ENCODE data around the gene ABHD16B.

ABHD16B gene

DNA sequence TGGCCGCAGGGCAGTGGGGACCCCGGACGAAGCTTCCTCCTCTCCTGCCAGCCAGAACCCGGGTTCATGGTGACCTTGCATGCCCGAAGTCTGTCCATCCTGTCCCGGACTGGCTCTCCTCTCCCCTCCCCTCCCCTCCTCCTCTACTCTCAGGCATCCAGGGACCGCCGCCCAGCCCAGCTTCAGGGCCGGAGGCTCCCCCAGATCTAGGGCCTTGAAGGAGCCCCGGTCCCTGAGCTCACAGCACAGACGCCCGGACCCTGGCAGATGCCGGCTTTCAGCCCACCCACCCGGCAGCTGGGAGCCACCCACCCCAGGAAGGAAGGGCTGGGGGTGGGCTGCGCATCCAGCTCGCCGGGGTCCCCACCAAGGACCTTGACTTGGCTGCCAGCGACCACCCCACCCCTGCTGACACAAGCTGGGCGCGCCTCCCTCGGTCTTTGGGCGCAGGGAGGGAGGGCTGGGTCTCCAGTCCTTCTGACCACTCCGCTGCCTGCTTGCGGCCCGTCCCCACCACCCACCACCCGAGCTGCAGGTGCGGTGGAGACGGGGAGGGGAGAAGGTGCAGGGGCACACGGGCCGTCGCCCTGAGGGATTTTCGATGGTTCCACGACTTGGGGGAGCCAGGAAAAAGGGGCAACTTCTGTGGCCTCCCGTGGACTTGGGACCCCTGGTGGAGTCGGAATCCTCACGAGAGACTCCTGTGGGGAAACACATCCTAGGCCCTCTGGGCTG, 5.8 kb upstream of the ABHD16B start:
- TF ChIP-seq ZFP30 (CRISPR knock-in tag; IDR thresholded peaks at IDR 0.05) (no peak), ZNF8 (CRISPR knock-in tag; IDR thresholded peaks at IDR 0.05) (no peak), BACH2 (CRISPR knock-in tag; IDR thresholded peaks at IDR 0.05; ENCODE audit: borderline replicate concordance) (no peak), TCF4 (CRISPR knock-in tag; IDR thresholded peaks at IDR 0.05; ENCODE audit: borderline replicate concordance) (no peak), RARB (CRISPR knock-in tag; IDR thresholded peaks at IDR 0.05) (no peak), TOX (CRISPR knock-in tag; IDR thresholded peaks at IDR 0.05; ENCODE audit: borderline replicate concordance) (no peak), ZNF70 (CRISPR knock-in tag; IDR thresholded peaks at IDR 0.05) (no peak), OSR1 (CRISPR knock-in tag; IDR thresholded peaks at IDR 0.05) (no peak), ESRRG (CRISPR knock-in tag; IDR thresholded peaks at IDR 0.05) (no peak)
- TF ChIP-seq, protein P1, sequence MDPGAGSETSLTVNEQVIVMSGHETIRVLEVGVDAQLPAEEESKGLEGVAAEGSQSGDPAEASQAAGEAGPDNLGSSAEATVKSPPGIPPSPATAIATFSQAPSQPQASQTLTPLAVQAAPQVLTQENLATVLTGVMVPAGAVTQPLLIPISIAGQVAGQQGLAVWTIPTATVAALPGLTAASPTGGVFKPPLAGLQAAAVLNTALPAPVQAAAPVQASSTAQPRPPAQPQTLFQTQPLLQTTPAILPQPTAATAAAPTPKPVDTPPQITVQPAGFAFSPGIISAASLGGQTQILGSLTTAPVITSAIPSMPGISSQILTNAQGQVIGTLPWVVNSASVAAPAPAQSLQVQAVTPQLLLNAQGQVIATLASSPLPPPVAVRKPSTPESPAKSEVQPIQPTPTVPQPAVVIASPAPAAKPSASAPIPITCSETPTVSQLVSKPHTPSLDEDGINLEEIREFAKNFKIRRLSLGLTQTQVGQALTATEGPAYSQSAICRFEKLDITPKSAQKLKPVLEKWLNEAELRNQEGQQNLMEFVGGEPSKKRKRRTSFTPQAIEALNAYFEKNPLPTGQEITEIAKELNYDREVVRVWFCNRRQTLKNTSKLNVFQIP (CRISPR knock-in tag; IDR thresholded peaks at IDR 0.05; ENCODE audit: borderline replicate concordance, low read depth), result no peak
- ATAC-seq, result no peak

DNA sequence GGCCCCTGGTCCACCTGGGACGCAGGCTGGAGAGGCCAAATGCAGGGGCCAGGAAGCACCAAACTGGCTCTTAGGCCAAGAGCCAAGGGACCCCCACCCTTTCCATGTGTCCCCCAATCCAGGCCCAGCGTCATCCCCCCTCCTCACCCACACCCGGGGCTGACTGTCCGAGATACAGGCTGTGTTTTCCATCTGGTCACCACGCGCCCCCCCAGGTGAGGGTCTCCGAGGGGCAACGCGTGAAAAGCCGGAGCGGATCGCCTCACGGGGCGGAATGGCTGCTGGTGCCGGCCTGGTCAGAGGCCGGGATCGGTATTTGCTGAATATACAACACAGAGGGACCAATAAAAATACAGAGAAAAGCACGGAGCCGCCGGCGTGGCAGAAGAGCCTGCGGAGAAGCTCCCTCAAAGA, 5.2 kb upstream of the ABHD16B start:
- TF ChIP-seq ZFP30 (CRISPR knock-in tag; IDR thresholded peaks at IDR 0.05), result no peak
- TF ChIP-seq, protein P2, sequence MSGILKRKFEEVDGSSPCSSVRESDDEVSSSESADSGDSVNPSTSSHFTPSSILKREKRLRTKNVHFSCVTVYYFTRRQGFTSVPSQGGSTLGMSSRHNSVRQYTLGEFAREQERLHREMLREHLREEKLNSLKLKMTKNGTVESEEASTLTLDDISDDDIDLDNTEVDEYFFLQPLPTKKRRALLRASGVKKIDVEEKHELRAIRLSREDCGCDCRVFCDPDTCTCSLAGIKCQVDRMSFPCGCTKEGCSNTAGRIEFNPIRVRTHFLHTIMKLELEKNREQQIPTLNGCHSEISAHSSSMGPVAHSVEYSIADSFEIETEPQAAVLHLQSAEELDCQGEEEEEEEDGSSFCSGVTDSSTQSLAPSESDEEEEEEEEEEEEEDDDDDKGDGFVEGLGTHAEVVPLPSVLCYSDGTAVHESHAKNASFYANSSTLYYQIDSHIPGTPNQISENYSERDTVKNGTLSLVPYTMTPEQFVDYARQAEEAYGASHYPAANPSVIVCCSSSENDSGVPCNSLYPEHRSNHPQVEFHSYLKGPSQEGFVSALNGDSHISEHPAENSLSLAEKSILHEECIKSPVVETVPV (CRISPR knock-in tag; IDR thresholded peaks at IDR 0.05), result no peak
- no peak for ATAC-seq

DNA sequence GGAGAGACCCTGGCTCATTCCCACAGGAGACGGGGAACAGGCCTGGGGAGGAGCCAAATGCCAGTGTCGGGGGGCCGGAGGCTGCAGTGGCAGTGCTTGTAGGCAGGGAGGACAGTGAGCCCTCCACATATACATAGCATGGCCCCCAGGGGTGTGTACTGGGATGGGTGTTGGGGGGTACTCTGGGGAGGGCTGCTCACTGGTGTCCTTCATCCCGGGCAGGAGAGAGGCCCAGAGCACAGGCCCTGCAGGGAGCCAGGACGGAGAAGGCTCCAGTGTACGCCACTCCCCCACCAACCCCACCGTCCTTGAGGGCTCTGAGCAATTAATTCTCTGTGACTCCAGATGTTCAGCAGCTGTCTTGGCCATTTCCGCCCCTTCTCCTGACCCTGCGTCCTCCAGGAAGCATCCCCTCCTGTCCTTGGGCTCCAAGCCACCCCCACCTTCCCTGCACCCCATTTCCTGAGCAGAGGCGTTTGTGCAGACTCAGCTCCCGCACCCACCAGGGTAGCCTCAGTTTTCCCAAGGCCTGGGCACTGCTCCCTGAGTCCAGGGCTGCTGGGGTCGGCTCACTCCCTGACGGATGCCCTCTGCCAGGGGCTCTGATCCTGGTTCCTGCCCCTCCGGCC, 3.4 kb upstream of the ABHD16B start:
- TF ChIP-seq, protein P3, sequence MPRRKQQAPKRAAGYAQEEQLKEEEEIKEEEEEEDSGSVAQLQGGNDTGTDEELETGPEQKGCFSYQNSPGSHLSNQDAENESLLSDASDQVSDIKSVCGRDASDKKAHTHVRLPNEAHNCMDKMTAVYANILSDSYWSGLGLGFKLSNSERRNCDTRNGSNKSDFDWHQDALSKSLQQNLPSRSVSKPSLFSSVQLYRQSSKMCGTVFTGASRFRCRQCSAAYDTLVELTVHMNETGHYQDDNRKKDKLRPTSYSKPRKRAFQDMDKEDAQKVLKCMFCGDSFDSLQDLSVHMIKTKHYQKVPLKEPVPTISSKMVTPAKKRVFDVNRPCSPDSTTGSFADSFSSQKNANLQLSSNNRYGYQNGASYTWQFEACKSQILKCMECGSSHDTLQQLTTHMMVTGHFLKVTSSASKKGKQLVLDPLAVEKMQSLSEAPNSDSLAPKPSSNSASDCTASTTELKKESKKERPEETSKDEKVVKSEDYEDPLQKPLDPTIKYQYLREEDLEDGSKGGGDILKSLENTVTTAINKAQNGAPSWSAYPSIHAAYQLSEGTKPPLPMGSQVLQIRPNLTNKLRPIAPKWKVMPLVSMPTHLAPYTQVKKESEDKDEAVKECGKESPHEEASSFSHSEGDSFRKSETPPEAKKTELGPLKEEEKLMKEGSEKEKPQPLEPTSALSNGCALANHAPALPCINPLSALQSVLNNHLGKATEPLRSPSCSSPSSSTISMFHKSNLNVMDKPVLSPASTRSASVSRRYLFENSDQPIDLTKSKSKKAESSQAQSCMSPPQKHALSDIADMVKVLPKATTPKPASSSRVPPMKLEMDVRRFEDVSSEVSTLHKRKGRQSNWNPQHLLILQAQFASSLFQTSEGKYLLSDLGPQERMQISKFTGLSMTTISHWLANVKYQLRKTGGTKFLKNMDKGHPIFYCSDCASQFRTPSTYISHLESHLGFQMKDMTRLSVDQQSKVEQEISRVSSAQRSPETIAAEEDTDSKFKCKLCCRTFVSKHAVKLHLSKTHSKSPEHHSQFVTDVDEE (CRISPR knock-in tag; IDR thresholded peaks at IDR 0.05), result no peak
- peak; percentile 8; the same call in 2 of the 3 replicates for ATAC-seq

DNA sequence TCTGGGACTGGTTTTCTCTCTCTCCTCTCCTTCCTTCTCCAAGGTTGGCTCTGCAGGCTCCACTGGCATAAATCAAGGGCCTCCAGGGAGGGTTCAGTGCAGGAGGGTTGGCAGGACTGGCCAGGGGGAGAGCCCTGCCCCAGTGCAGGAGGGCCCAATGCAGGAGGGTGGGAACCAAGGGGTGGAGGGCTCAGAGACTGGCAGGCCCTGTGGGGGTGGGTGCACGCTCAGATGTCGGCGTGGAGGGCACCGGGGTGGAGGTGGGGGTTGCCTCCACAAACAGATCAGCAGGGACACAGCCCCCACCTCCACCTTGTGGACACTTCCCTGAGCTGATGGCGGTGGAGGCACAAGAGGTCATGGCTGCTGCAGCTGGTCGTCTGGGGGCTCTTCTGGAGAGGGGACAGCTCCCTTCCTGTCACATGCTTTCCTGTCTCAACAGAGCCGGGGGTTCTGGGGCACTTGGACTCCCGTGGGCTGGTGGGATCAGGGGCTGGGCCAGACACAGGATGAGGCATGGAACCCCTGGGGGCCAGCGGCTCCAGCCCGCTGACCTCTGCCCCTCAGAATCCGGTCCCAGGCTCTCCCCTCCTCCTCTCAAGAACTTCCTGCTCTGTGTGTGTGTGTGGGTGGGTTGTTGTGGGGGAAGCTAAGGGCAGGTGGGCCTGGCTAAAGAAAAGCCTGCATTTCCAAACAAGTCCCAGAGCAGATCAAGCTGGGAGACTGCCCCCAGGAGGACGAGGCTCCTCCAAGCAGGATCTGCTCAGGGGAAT, 2.7 kb upstream of the ABHD16B start:
- no peak for TF ChIP-seq BACH2 (CRISPR knock-in tag; IDR thresholded peaks at IDR 0.05; ENCODE audit: borderline replicate concordance)
- TF ChIP-seq PPARA (CRISPR knock-in tag; IDR thresholded peaks at IDR 0.05; ENCODE audit: borderline replicate concordance), result no peak
- no peak for TF ChIP-seq TCF4 (CRISPR knock-in tag; IDR thresholded peaks at IDR 0.05; ENCODE audit: borderline replicate concordance)
- no peak for TF ChIP-seq TOX (CRISPR knock-in tag; IDR thresholded peaks at IDR 0.05; ENCODE audit: borderline replicate concordance)
- TF ChIP-seq, protein P2 (CRISPR knock-in tag; IDR thresholded peaks at IDR 0.05), result no peak
- no peak for TF ChIP-seq OSR1 (CRISPR knock-in tag; IDR thresholded peaks at IDR 0.05)
- no peak for TF ChIP-seq ZNF565 (CRISPR knock-in tag; conservative IDR thresholded peaks at IDR 0.05; ENCODE audit: low read depth)

DNA sequence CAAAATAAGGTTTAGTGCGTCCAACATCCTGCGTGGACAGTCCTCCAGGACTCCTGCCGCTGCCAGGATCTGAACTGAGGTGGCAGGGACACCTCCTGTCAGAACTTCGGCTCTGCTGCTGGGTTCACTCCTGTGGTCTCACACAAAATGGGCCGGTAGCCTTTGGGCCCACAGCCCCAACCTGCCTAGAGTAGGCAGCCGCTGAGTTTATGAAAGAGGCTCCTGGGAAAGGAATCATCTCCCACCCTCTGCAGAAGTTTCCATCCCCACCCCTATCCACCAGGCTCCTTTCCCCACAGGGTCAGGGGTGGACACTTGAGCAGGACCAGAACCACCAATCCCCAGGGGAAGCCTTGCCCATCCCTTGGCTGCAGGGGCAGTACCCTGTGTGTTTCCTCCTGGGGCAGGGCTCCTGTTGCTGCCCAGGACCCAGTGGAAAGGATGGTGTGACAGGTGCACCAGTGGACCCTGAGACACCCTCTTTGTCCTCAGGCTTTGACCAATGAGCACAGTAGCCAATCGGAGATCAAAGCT, 2.1 kb upstream of the ABHD16B start:
- TF ChIP-seq OSR1 (CRISPR knock-in tag; IDR thresholded peaks at IDR 0.05) (no peak), PPARA (CRISPR knock-in tag; IDR thresholded peaks at IDR 0.05; ENCODE audit: borderline replicate concordance) (no peak), ESRRG (CRISPR knock-in tag; IDR thresholded peaks at IDR 0.05) (no peak), GLIS3 (CRISPR knock-in tag; IDR thresholded peaks at IDR 0.05) (no peak), ZFP3 (CRISPR knock-in tag; IDR thresholded peaks at IDR 0.05) (no peak), ZC3H10 (CRISPR knock-in tag; IDR thresholded peaks at IDR 0.05) (no peak), BACH2 (CRISPR knock-in tag; IDR thresholded peaks at IDR 0.05; ENCODE audit: borderline replicate concordance) (no peak), ZFP30 (CRISPR knock-in tag; IDR thresholded peaks at IDR 0.05) (no peak)
- TF ChIP-seq, protein P1 (CRISPR knock-in tag; IDR thresholded peaks at IDR 0.05; ENCODE audit: borderline replicate concordance, low read depth), result no peak
- ATAC-seq, result no peak

More for the DNA sequence above, 2.7 kb upstream of the ABHD16B start:
- peak; percentile 18 for ATAC-seq

Data from SK-N-SH treated with all-trans-retinoic acid at 6 μM for 48 hours (cell line).